WTC11 (cell line): ENCODE results near the gene MCOLN1. TPM values are rescaled to one million over a fixed set of nuclear protein-coding genes. Genes with fewer than 3 reads are reported as not detected.
A peak's percentile ranks its signal among the peaks of the same experiment; 100 is the strongest.

Experiments used
- ATAC-seq: fragments of 200-7000 bp; cut with Tn5 transposase; 2 replicates; pipeline ENCODE4 v1.10.0; 2021; ENCODE audit warnings: mild to moderate bottlenecking, moderate library complexity
- Bru-seq: library from RNA; stranded (reverse); fragments of 400-500 nt; gene quantifications from one replicate; lab custom pipeline; 2021; lab: Mats Ljungman, UMichigan
- CTCF ChIA-PET: fragments of 300-600 bp; sonication (Branson Sonifier 250); formaldehyde crosslinking; loops from one replicate; lab custom pipeline; 2021; ENCODE audit warnings: antibody characterized with exemption; lab: Charles Lee
- POLR2A ChIA-PET: fragments of 350-600 bp; sonication (Branson Sonifier 250); formaldehyde crosslinking; loops from one replicate; lab custom pipeline; 2021; ENCODE audit warnings: antibody characterized with exemption; lab: Charles Lee
- DNase-seq: peaks from one replicate; pipeline ENCODE4 v3.0.0; 2021; ENCODE audit warnings: low spot score
- H3K27ac Mint-ChIP-seq: 2 replicates; pipeline ENCODE4 v1.8.0; 2021; ENCODE audit warnings: mixed read lengths
- H3K27me3 Mint-ChIP-seq: 2 replicates; pipeline ENCODE4 v1.8.0; 2021; ENCODE audit warnings: low read depth, mild to moderate bottlenecking, moderate library complexity, mixed read lengths
- H3K36me3 Mint-ChIP-seq: 2 replicates; pipeline ENCODE4 v1.8.0; 2021; ENCODE audit warnings: mixed read lengths
- H3K4me1 Mint-ChIP-seq: 2 replicates; pipeline ENCODE4 v1.8.0; 2022; ENCODE audit warnings: mixed read lengths
- H3K4me3 Mint-ChIP-seq: 2 replicates; pipeline ENCODE4 v1.8.0; 2021; ENCODE audit warnings: mild to moderate bottlenecking, moderate library complexity, mixed read lengths
- H3K9me3 Mint-ChIP-seq: 2 replicates; pipeline ENCODE4 v1.8.0; 2021; ENCODE audit warnings: mixed read lengths
- AR ChIP-seq: fragments of 250-450 bp; sonication (Bioruptor Pico); IDR thresholded peaks from 2 replicates; pipeline ENCODE4 v1.9.0; 2021; ENCODE audit warnings: mild to moderate bottlenecking
- ARID4B ChIP-seq: sonication (generic); formaldehyde crosslinking; IDR thresholded peaks from 2 replicates; pipeline ENCODE4 v1.8.0; 2023; ENCODE audit warnings: missing genetic modification reagents, mild to moderate bottlenecking, borderline replicate concordance
- ATF1 ChIP-seq: sonication (generic); formaldehyde crosslinking; IDR thresholded peaks from 2 replicates; pipeline ENCODE4 v1.8.1; 2023; ENCODE audit warnings: mild to moderate bottlenecking, moderate library complexity, missing genetic modification reagents
- ATF2 ChIP-seq: sonication (generic); formaldehyde crosslinking; IDR thresholded peaks from 2 replicates; pipeline ENCODE4 v1.8.1; 2022; ENCODE audit warnings: low read depth, missing genetic modification reagents, borderline replicate concordance
- ATF6 ChIP-seq: sonication (generic); formaldehyde crosslinking; IDR thresholded peaks from 2 replicates; pipeline ENCODE4 v1.8.1; 2023; ENCODE audit warnings: mild to moderate bottlenecking, missing genetic modification reagents
- FOXJ3 ChIP-seq: sonication (generic); formaldehyde crosslinking; IDR thresholded peaks from 2 replicates; pipeline ENCODE4 v1.9.0; 2021; ENCODE audit warnings: missing genetic modification reagents, mild to moderate bottlenecking, borderline replicate concordance
- HMGA2 ChIP-seq: fragments of 250-450 bp; sonication (Bioruptor Pico); IDR thresholded peaks from 2 replicates; pipeline ENCODE4 v1.4.0; 2021; ENCODE audit warnings: mild to moderate bottlenecking, moderate library complexity
- IRF1 ChIP-seq: sonication (generic); formaldehyde crosslinking; IDR thresholded peaks from 2 replicates; pipeline ENCODE4 v1.8.0; 2023; ENCODE audit warnings: missing genetic modification reagents
- MYBL2 ChIP-seq: sonication (generic); formaldehyde crosslinking; IDR thresholded peaks from 2 replicates; pipeline ENCODE4 v1.8.1; 2023; ENCODE audit warnings: mild to moderate bottlenecking, moderate library complexity, missing genetic modification reagents
- NR2C2 ChIP-seq: sonication (generic); formaldehyde crosslinking; IDR thresholded peaks from 2 replicates; pipeline ENCODE4 v1.8.0; 2022; ENCODE audit warnings: mild to moderate bottlenecking, missing genetic modification reagents
- NR3C1 ChIP-seq: sonication (generic); formaldehyde crosslinking; conservative IDR thresholded peaks from 2 replicates; pipeline ENCODE4 v1.8.1; 2023; ENCODE audit warnings: low read depth, mild to moderate bottlenecking, missing genetic modification reagents
- PRRX2 ChIP-seq: fragments of 250-450 bp; sonication (Bioruptor Pico); IDR thresholded peaks from 2 replicates; pipeline ENCODE4 v1.8.0; 2021; ENCODE audit warnings: mild to moderate bottlenecking
- ZMAT4 ChIP-seq: fragments of 250-450 bp; sonication (Bioruptor Pico); IDR thresholded peaks from 2 replicates; pipeline ENCODE4 v1.9.0; 2021; ENCODE audit warnings: mild to moderate bottlenecking
- ZNF416 ChIP-seq: fragments of 250-450 bp; sonication (Bioruptor Pico); IDR thresholded peaks from 2 replicates; pipeline ENCODE4 v1.9.0; 2021; ENCODE audit warnings: mild to moderate bottlenecking, inconsistent platforms
- long read RNA-seq, 3 experiments: library from RNA in 1 of 3; library from capped mRNA in 1 of 3; library from polyadenylated mRNA in 1 of 3; unstranded in 2 of 3; stranded (forward) in 1 of 3; transcript quantifications; one replicate each; pipeline ENCODE4 v2.0.0, GENCODE V29; 2021
- total RNA-seq: library from RNA; stranded (reverse); gene quantifications from 3 replicates; pipeline ENCODE4 v1.2.3, GENCODE V29; 2021
- TF ChIP-seq, protein P1 (sequence below): sonication (generic); formaldehyde crosslinking; IDR thresholded peaks from 2 replicates; pipeline ENCODE4 v1.8.1; 2023; ENCODE audit warnings: mild to moderate bottlenecking, moderate library complexity, missing genetic modification reagents
- TF ChIP-seq, protein P2 (sequence below): sonication (generic); formaldehyde crosslinking; IDR thresholded peaks from 2 replicates; pipeline ENCODE4 v1.8.1; 2023; ENCODE audit warnings: mild to moderate bottlenecking, missing genetic modification reagents
- TF ChIP-seq, protein P3 (sequence below): sonication (generic); formaldehyde crosslinking; IDR thresholded peaks from 2 replicates; pipeline ENCODE4 v1.8.1; 2022; ENCODE audit warnings: mild to moderate bottlenecking, moderate library complexity, missing genetic modification reagents

Gene MCOLN1
- total RNA-seq, result 15.0 to 19.7 TPM (median 16.7 TPM) in 3 replicates
- Bru-seq, nascent RNA, result percentile 46 among the genes with signal in this experiment
- long read RNA-seq, experiment 1, transcript MCOLN1-201 (14 exons, 2,082 nt), result major isoform, 63 of 97 reads
- long read RNA-seq, experiment 1, partial matches to known transcripts, result 1 of 97 reads
- long read RNA-seq, experiment 1, other reads (novel, unspliced or antisense), result 31 of 97 reads
- long read RNA-seq, experiment 2, transcript MCOLN1-201 (14 exons, 2,082 nt), result major isoform, 5 of 13 reads
- long read RNA-seq, experiment 2, partial matches to known transcripts, result 5 of 13 reads
- long read RNA-seq, experiment 2, other reads (novel, unspliced or antisense), result 3 of 13 reads
- long read RNA-seq, experiment 3, partial matches to known transcripts, result 1 of 1 reads
- long read RNA-seq, experiment 3, other reads (novel, unspliced or antisense), result 0 of 1 reads

- Mint-ChIP-seq H3K27ac (peak within 1 kb of the TSS; percentile 21), H3K27me3 (no peaks in the 10 kb centered on the region; the same call in 1 of the 2 replicates), H3K4me3 (peak within 1 kb of the TSS; percentile 77), H3K9me3 (no peaks in the 10 kb centered on the region), H3K36me3 (no peaks in the 10 kb centered on the region), H3K4me1 (peaks cover 9% of the 10 kb centered on the region; the same call in 1 of the 2 replicates)
- DNase-seq, result peak; percentile 100
- POLR2A ChIA-PET, result interaction anchor here (0.6 to 2.0 kb wide), 10 partner anchors 9 to 28 kb away, joined by 3 to 16 read pairs (median 4); partner anchors contain the start of gene PNPLA6
- CTCF ChIA-PET, result interaction anchor here (0.6 to 2.6 kb wide), 17 partner anchors 10 to 1833 kb away, joined by 3 to 12 read pairs (median 5); partner anchors contain the start of genes PNPLA6 and TRAPPC5
- ATAC-seq, result peak; percentile 91
- TF ChIP-seq, protein P1, sequence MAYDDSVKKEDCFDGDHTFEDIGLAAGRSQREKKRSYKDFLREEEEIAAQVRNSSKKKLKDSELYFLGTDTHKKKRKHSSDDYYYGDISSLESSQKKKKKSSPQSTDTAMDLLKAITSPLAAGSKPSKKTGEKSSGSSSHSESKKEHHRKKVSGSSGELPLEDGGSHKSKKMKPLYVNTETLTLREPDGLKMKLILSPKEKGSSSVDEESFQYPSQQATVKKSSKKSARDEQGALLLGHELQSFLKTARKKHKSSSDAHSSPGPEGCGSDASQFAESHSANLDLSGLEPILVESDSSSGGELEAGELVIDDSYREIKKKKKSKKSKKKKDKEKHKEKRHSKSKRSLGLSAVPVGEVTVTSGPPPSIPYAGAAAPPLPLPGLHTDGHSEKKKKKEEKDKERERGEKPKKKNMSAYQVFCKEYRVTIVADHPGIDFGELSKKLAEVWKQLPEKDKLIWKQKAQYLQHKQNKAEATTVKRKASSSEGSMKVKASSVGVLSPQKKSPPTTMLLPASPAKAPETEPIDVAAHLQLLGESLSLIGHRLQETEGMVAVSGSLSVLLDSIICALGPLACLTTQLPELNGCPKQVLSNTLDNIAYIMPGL (CRISPR knock-in tag), result no peak
- TF ChIP-seq ATF6 (CRISPR knock-in tag) (no peak), IRF1 (CRISPR knock-in tag) (no peak), ZNF416 (CRISPR knock-in tag) (peak; percentile 49; the same call in 1 of the 2 replicates), AR (CRISPR knock-in tag) (no peak), NR3C1 (CRISPR knock-in tag) (no peak), NR2C2 (CRISPR knock-in tag) (no peak), PRRX2 (no peak), ATF1 (CRISPR knock-in tag) (no peak), MYBL2 (CRISPR knock-in tag) (no peak), ATF2 (CRISPR knock-in tag) (no peak), ARID4B (peak; percentile 94; the same call in 1 of the 2 replicates), FOXJ3 (CRISPR knock-in tag) (no peak), ZMAT4 (CRISPR knock-in tag) (peak; percentile 91; the same call in 1 of the 2 replicates), HMGA2 (CRISPR knock-in tag) (no peak)
- TF ChIP-seq, protein P2, sequence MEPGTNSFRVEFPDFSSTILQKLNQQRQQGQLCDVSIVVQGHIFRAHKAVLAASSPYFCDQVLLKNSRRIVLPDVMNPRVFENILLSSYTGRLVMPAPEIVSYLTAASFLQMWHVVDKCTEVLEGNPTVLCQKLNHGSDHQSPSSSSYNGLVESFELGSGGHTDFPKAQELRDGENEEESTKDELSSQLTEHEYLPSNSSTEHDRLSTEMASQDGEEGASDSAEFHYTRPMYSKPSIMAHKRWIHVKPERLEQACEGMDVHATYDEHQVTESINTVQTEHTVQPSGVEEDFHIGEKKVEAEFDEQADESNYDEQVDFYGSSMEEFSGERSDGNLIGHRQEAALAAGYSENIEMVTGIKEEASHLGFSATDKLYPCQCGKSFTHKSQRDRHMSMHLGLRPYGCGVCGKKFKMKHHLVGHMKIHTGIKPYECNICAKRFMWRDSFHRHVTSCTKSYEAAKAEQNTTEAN (CRISPR knock-in tag), result no peak
- TF ChIP-seq, protein P3, sequence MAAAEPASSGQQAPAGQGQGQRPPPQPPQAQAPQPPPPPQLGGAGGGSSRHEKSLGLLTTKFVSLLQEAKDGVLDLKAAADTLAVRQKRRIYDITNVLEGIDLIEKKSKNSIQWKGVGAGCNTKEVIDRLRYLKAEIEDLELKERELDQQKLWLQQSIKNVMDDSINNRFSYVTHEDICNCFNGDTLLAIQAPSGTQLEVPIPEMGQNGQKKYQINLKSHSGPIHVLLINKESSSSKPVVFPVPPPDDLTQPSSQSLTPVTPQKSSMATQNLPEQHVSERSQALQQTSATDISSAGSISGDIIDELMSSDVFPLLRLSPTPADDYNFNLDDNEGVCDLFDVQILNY (CRISPR knock-in tag), result 0 out of 2 replicates have a peak, but pooled peaks have one; percentile 77
These were observed at the start of gene MCOLN1 for GRCh38 chr19:7522072-7522922. TSS of gene MCOLN1 (plus strand) at chr19:7522624. CDS start at chr19:7522751, 127 bp downstream.
